Testis (tissue), 2 donors: ENCODE measurements around the gene STXBP6.

Experiments used
- CTCF ChIP-seq, 3 experiments: fragments of 450-650 bp in 2 of 3; fragments of 200-600 bp in 1 of 3; sonication (generic) in 1 of 3; IDR thresholded peaks; one replicate each; pipeline ENCODE4 v1.5.1; 2016 to 2019; ENCODE audit warnings: antibody characterized with exemption in 3 of 3, mild to moderate bottlenecking in 2 of 3, moderate library complexity in 1 of 3
- POLR2A ChIP-seq: fragments of 450-650 bp; IDR thresholded peaks from one replicate; pipeline ENCODE4 v1.6.1; 2017; ENCODE audit warnings: antibody characterized with exemption, mild to moderate bottlenecking, moderate library complexity

- TF ChIP-seq CTCF (IDR thresholded peaks at IDR 0.05) (no peak), POLR2A (no peak)
Observed at GRCh38 chr14:24873551-24873950, 176.4 kb downstream of the STXBP6 start.
